ENCODE data around the gene ABCA6.
"Not testable (repeated sequence)": the region's sequence is repeated elsewhere in the genome, so short reads cannot be mapped to it uniquely, and the experiment has no call there.

ABCA6 gene

GRCh38 chr17:69072803-69073256 is 68.9 kb downstream of the ABCA6 start:
- not testable (repeated sequence) for H3K27ac ChIP-seq (ENCODE audit: low read depth, low read length); H3K4me1 ChIP-seq (ENCODE audit: control insufficient read depth, insufficient read depth, low read length); H3K27me3 ChIP-seq (ENCODE audit: control insufficient read depth, insufficient read depth, low read length); H3K9me3 ChIP-seq (ENCODE audit: control insufficient read depth, insufficient read depth, low read length); H3K4me3 ChIP-seq (ENCODE audit: low read depth, low read length); H3K9ac ChIP-seq (ENCODE audit: low read depth, low read length); H3K36me3 ChIP-seq (ENCODE audit: control insufficient read depth, insufficient read depth, low read length)

- not testable (repeated sequence) for H3K4me3 ChIP-seq (ENCODE audit: low read depth, low read length); H3K27me3 ChIP-seq (ENCODE audit: control insufficient read depth, insufficient read depth, low read length); H3K9me3 ChIP-seq (ENCODE audit: control insufficient read depth, insufficient read depth, low read length); H3K27ac ChIP-seq (ENCODE audit: low read depth, low read length); H3K36me3 ChIP-seq (ENCODE audit: control insufficient read depth, insufficient read depth, low read length); H3K4me1 ChIP-seq (ENCODE audit: control insufficient read depth, insufficient read depth, low read length); H3K9ac ChIP-seq (ENCODE audit: low read depth, low read length)
These were observed 70.5 kb downstream of the ABCA6 start for GRCh38 chr17:69071233-69071586.

- not testable (repeated sequence) for H3K27ac ChIP-seq (ENCODE audit: low read depth, low read length); H3K27me3 ChIP-seq (ENCODE audit: control insufficient read depth, insufficient read depth, low read length); H3K9me3 ChIP-seq (ENCODE audit: control insufficient read depth, insufficient read depth, low read length); H3K9ac ChIP-seq (ENCODE audit: low read depth, low read length); H3K4me1 ChIP-seq (ENCODE audit: control insufficient read depth, insufficient read depth, low read length); H3K36me3 ChIP-seq (ENCODE audit: control insufficient read depth, insufficient read depth, low read length); H3K4me3 ChIP-seq (ENCODE audit: low read depth, low read length)
These were observed 71.1 kb downstream of the ABCA6 start for GRCh38 chr17:69070378-69071232.

- peaks cover 7% of the 10 kb centered on the region; the same call in 1 of the 2 replicates for H3K4me1 ChIP-seq (ENCODE audit: control insufficient read depth, insufficient read depth, low read length)
- H3K4me3 ChIP-seq (ENCODE audit: low read depth, low read length): no peak overlapping the region
- H3K27ac ChIP-seq (ENCODE audit: low read depth, low read length): no peak overlapping the region
- no peaks in the 10 kb centered on the region for H3K36me3 ChIP-seq (ENCODE audit: control insufficient read depth, insufficient read depth, low read length)
- no peaks in the 10 kb centered on the region for H3K27me3 ChIP-seq (ENCODE audit: control insufficient read depth, insufficient read depth, low read length)
- no peaks in the 10 kb centered on the region for H3K9me3 ChIP-seq (ENCODE audit: control insufficient read depth, insufficient read depth, low read length)
- no peak overlapping the region for H3K9ac ChIP-seq (ENCODE audit: low read depth, low read length)
These were observed 72.4 kb downstream of the ABCA6 start for GRCh38 chr17:69069226-69069750.

- H3K27ac ChIP-seq (ENCODE audit: low read depth, low read length): no peak overlapping the region
- no peaks in the 10 kb centered on the region for H3K27me3 ChIP-seq (ENCODE audit: control insufficient read depth, insufficient read depth, low read length)
- H3K9me3 ChIP-seq (ENCODE audit: control insufficient read depth, insufficient read depth, low read length): no peaks in the 10 kb centered on the region
- H3K9ac ChIP-seq (ENCODE audit: low read depth, low read length): no peak overlapping the region
- no peaks in the 10 kb centered on the region for H3K36me3 ChIP-seq (ENCODE audit: control insufficient read depth, insufficient read depth, low read length)
- peaks cover 7% of the 10 kb centered on the region; the same call in 1 of the 2 replicates for H3K4me1 ChIP-seq (ENCODE audit: control insufficient read depth, insufficient read depth, low read length)
- H3K4me3 ChIP-seq (ENCODE audit: low read depth, low read length): no peak overlapping the region
These were observed 74.2 kb downstream of the ABCA6 start for GRCh38 chr17:69067274-69068047.

GRCh38 chr17:69066482-69066881 is 75.2 kb downstream of the ABCA6 start:
- Histone ChIP-seq H3K4me3 (ENCODE audit: low read depth, low read length) (no peak overlapping the region), H3K36me3 (ENCODE audit: control insufficient read depth, insufficient read depth, low read length) (no peaks in the 10 kb centered on the region), H3K27me3 (ENCODE audit: control insufficient read depth, insufficient read depth, low read length) (no peaks in the 10 kb centered on the region), H3K27ac (ENCODE audit: low read depth, low read length) (no peak overlapping the region), H3K4me1 (ENCODE audit: control insufficient read depth, insufficient read depth, low read length) (peaks cover 7% of the 10 kb centered on the region; the same call in 1 of the 2 replicates), H3K9me3 (ENCODE audit: control insufficient read depth, insufficient read depth, low read length) (no peaks in the 10 kb centered on the region), H3K9ac (ENCODE audit: low read depth, low read length) (no peak overlapping the region)

GRCh38 chr17:69065113-69065512 is 76.6 kb downstream of the ABCA6 start:
- no peaks in the 10 kb centered on the region for H3K9me3 ChIP-seq (ENCODE audit: control insufficient read depth, insufficient read depth, low read length)
- no peaks in the 10 kb centered on the region for H3K27me3 ChIP-seq (ENCODE audit: control insufficient read depth, insufficient read depth, low read length)
- no peak overlapping the region for H3K9ac ChIP-seq (ENCODE audit: low read depth, low read length)
- H3K36me3 ChIP-seq (ENCODE audit: control insufficient read depth, insufficient read depth, low read length): no peaks in the 10 kb centered on the region
- H3K27ac ChIP-seq (ENCODE audit: low read depth, low read length): no peak overlapping the region
- no peak overlapping the region for H3K4me3 ChIP-seq (ENCODE audit: low read depth, low read length)
- peaks cover 7% of the 10 kb centered on the region; the same call in 1 of the 2 replicates for H3K4me1 ChIP-seq (ENCODE audit: control insufficient read depth, insufficient read depth, low read length)

GRCh38 chr17:69064476-69064875 is 77.2 kb downstream of the ABCA6 start:
- Histone ChIP-seq H3K4me1 (ENCODE audit: control insufficient read depth, insufficient read depth, low read length) (peaks cover 5% of the 10 kb centered on the region; the same call in 1 of the 2 replicates), H3K9me3 (ENCODE audit: control insufficient read depth, insufficient read depth, low read length) (no peaks in the 10 kb centered on the region), H3K9ac (ENCODE audit: low read depth, low read length) (no peak overlapping the region)

GRCh38 chr17:69064001-69064400 is 77.7 kb downstream of the ABCA6 start:
- peaks cover under 1% of the 10 kb centered on the region; the same call in 1 of the 2 replicates for H3K4me1 ChIP-seq (ENCODE audit: control insufficient read depth, insufficient read depth, low read length)
- no peak overlapping the region for H3K4me3 ChIP-seq (ENCODE audit: low read depth, low read length)
- no peaks in the 10 kb centered on the region for H3K27me3 ChIP-seq (ENCODE audit: control insufficient read depth, insufficient read depth, low read length)
- H3K9me3 ChIP-seq (ENCODE audit: control insufficient read depth, insufficient read depth, low read length): no peaks in the 10 kb centered on the region
- H3K9ac ChIP-seq (ENCODE audit: low read depth, low read length): no peak overlapping the region
- H3K27ac ChIP-seq (ENCODE audit: low read depth, low read length): no peak overlapping the region
- H3K36me3 ChIP-seq (ENCODE audit: control insufficient read depth, insufficient read depth, low read length): no peaks in the 10 kb centered on the region

More at GRCh38 chr17:69064476-69064875, 77.2 kb downstream of the ABCA6 start:
- Histone ChIP-seq H3K27ac (ENCODE audit: low read depth, low read length) (no peak overlapping the region), H3K36me3 (ENCODE audit: control insufficient read depth, insufficient read depth, low read length) (no peaks in the 10 kb centered on the region), H3K27me3 (ENCODE audit: control insufficient read depth, insufficient read depth, low read length) (no peaks in the 10 kb centered on the region), H3K4me3 (ENCODE audit: low read depth, low read length) (no peak overlapping the region)

- H3K27ac ChIP-seq (ENCODE audit: low read depth, low read length): no peak overlapping the region
- H3K4me1 ChIP-seq (ENCODE audit: control insufficient read depth, insufficient read depth, low read length): no peaks in the 10 kb centered on the region
- H3K9me3 ChIP-seq (ENCODE audit: control insufficient read depth, insufficient read depth, low read length): no peaks in the 10 kb centered on the region
- no peaks in the 10 kb centered on the region for H3K27me3 ChIP-seq (ENCODE audit: control insufficient read depth, insufficient read depth, low read length)
- H3K4me3 ChIP-seq (ENCODE audit: low read depth, low read length): no peak overlapping the region
- no peak overlapping the region for H3K9ac ChIP-seq (ENCODE audit: low read depth, low read length)
- no peaks in the 10 kb centered on the region for H3K36me3 ChIP-seq (ENCODE audit: control insufficient read depth, insufficient read depth, low read length)
These were observed 78.7 kb downstream of the ABCA6 start for GRCh38 chr17:69062860-69063581.
